ENCODE measurements around the gene C22orf23. TPM values are rescaled to one million over a fixed set of nuclear protein-coding genes. Genes with fewer than 3 reads are reported as not detected.
A peak's percentile ranks its signal among the peaks of the same experiment; 100 is the strongest.
"Not testable (repeated sequence)": the region's sequence is repeated elsewhere in the genome, so short reads cannot be mapped to it uniquely, and the experiment has no call there.

C22orf23 gene
- total and polyA plus RNA-seq, 10 of the 15 experiments (the other 5 are each of a cell fraction or from before 2014, with no cell fraction given): 0.04 to 0.38 (median 0.11) TPM; not detected in 5

GRCh38 chr22:37952629-37953028, 772 bp downstream of the C22orf23 start:
- H3K27me3 ChIP-seq (replicated peaks in 1 of 2; ENCODE audit: control insufficient read depth in 2 of 2, insufficient read depth in 2 of 2, low read length in 1 of 2); H3K36me3 ChIP-seq (ENCODE audit: control insufficient read depth in 2 of 2, insufficient read depth in 2 of 2, low read length in 1 of 2); H3K9me3 ChIP-seq (replicated peaks; ENCODE audit: control insufficient read depth, insufficient read depth, low read length); H3K4me1 ChIP-seq (ENCODE audit: control insufficient read depth, insufficient read depth, low read length); intact Hi-C loops (cut with micrococcal nuclease; ENCODE audit: unreplicated experiment); BruUV-seq (replicated peaks); in situ Hi-C loops (cut with MboI); RAD21 ChIA-PET (ENCODE audit: unreplicated experiment); FAIRE-seq; H4K20me1 ChIP-seq (ENCODE audit: control insufficient read depth, insufficient read depth); DNase-seq (ENCODE audit: low read depth, low spot score); H3K27ac ChIP-seq (ENCODE audit: control insufficient read depth, insufficient read depth): not testable (repeated sequence)
- Histone ChIP-seq H3K4me2 (ENCODE audit: control insufficient read depth, insufficient read depth) (peak overlapping the region; percentile 100), H3K4me3 (peak overlapping the region; percentile 89), H2AFZ (ENCODE audit: control insufficient read depth, low read depth, low read length) (peak overlapping the region; percentile 91), H3K79me2 (ENCODE audit: control insufficient read depth, insufficient read depth, low read length) (peaks cover 15% of the 10 kb centered on the region), H3K9ac (ENCODE audit: control insufficient read depth, insufficient read depth, low read length) (peak overlapping the region; percentile 81; the same call in 1 of the 2 replicates)
- SMC1A ChIA-PET (ENCODE audit: uncharacterized antibody, unreplicated experiment): interaction anchor here (2.7 kb wide), 1 partner anchor 13 kb away, joined by 15 read pairs; no protein-coding TSS in a partner anchor
- WGBS (ENCODE audit: insufficient coverage, insufficient replicate concordance, low lambda C conversion rate, missing lambda C conversion rate): 36% methylated on average over 20 of the region's 20 CpGs
- POLR2A ChIA-PET: interaction anchor here (1.6 kb wide), 1 partner anchor 145 kb away, joined by 6 read pairs; the partner anchor contains the start of gene GCAT
- peak; percentile 25; the same call in 2 of the 3 replicates for ATAC-seq
- CTCF ChIA-PET: interaction anchor here (0.9 to 4.8 kb wide), 2 partner anchors 14 to 21 kb away, joined by 4 to 42 read pairs; no protein-coding TSS in a partner anchor

GRCh38 chr22:37951305-37951704, 2.1 kb downstream of the C22orf23 start:
- Histone ChIP-seq H3K27me3 (replicated peaks in 1 of 2; ENCODE audit: control insufficient read depth in 2 of 2, insufficient read depth in 2 of 2, low read length in 1 of 2) (0 out of 4 replicates have a peak, but pooled peaks cover 0 to 1% of the 10 kb centered on the region in 2 experiments), H3K79me2 (ENCODE audit: control insufficient read depth, insufficient read depth, low read length) (peaks cover 15% of the 10 kb centered on the region), H3K4me2 (ENCODE audit: control insufficient read depth, insufficient read depth) (no peak overlapping the region), H2AFZ (ENCODE audit: control insufficient read depth, low read depth, low read length) (no peak overlapping the region), H3K9me3 (replicated peaks; ENCODE audit: control insufficient read depth, insufficient read depth, low read length) (no peaks in the 10 kb centered on the region), H4K20me1 (ENCODE audit: control insufficient read depth, insufficient read depth) (no peaks in the 10 kb centered on the region), H3K9ac (ENCODE audit: control insufficient read depth, insufficient read depth, low read length) (no peak overlapping the region), H3K4me1 (ENCODE audit: control insufficient read depth, insufficient read depth, low read length) (peaks cover 4% of the 10 kb centered on the region; the same call in 1 of the 2 replicates), H3K4me3 (no peak overlapping the region), H3K27ac (ENCODE audit: control insufficient read depth, insufficient read depth) (no peak overlapping the region), H3K36me3 (ENCODE audit: control insufficient read depth in 2 of 2, insufficient read depth in 2 of 2, low read length in 1 of 2) (no peaks in the 10 kb centered on the region)
- ChIA-PET POLR2A (no interaction called here), RAD21 (ENCODE audit: unreplicated experiment) (interaction anchor here (0.7 kb wide), 3 partner anchors 54 to 616 kb away, joined by 3 read pairs; no protein-coding TSS in a partner anchor), CTCF (interaction anchor here (4.8 kb wide), 1 partner anchor 15 kb away, joined by 42 read pairs; no protein-coding TSS in a partner anchor), SMC1A (ENCODE audit: uncharacterized antibody, unreplicated experiment) (no interaction called here)
- DNase-seq (ENCODE audit: low read depth, low spot score): no peak
- in situ Hi-C loops (cut with MboI): no loop called here
- no peak for FAIRE-seq
- no TSS peak for BruUV-seq (replicated peaks)
- TF ChIP-seq CTCF (IDR thresholded peaks at IDR 0.05 in 2 of 3, conservative IDR thresholded peaks at IDR 0.05 in 1 of 3; ENCODE audit: control insufficient read depth in 2 of 3, extremely low read depth in 1 of 3, insufficient read depth in 1 of 3, low read depth in 3 of 3, low read length in 3 of 3) (0 out of 6 replicates have a peak, but pooled peaks of 1 of the 3 experiments have one; percentile 2), MYB (IDR thresholded peaks at IDR 0.05; ENCODE audit: borderline replicate concordance, low read depth, low read length) (no peak)
- WGBS (ENCODE audit: insufficient coverage, insufficient replicate concordance, low lambda C conversion rate, missing lambda C conversion rate): 55% methylated on average over 8 of the region's 8 CpGs
- intact Hi-C loops (cut with micrococcal nuclease; ENCODE audit: unreplicated experiment): no loop called here
- no peak for ATAC-seq

- intact Hi-C loops (cut with micrococcal nuclease; ENCODE audit: unreplicated experiment); in situ Hi-C loops (cut with MboI); BruUV-seq (replicated peaks); H3K27me3 ChIP-seq (replicated peaks in 1 of 2; ENCODE audit: control insufficient read depth in 2 of 2, insufficient read depth in 2 of 2, low read length in 1 of 2); H3K4me1 ChIP-seq (ENCODE audit: control insufficient read depth, insufficient read depth, low read length); H3K9me3 ChIP-seq (replicated peaks; ENCODE audit: control insufficient read depth, insufficient read depth, low read length); DNase-seq (ENCODE audit: low read depth, low spot score); H4K20me1 ChIP-seq (ENCODE audit: control insufficient read depth, insufficient read depth); H3K4me2 ChIP-seq (ENCODE audit: control insufficient read depth, insufficient read depth); H3K36me3 ChIP-seq (ENCODE audit: control insufficient read depth in 2 of 2, insufficient read depth in 2 of 2, low read length in 1 of 2); H3K79me2 ChIP-seq (ENCODE audit: control insufficient read depth, insufficient read depth, low read length); FAIRE-seq; H2AFZ ChIP-seq (ENCODE audit: control insufficient read depth, low read depth, low read length); RAD21 ChIA-PET (ENCODE audit: unreplicated experiment); H3K27ac ChIP-seq (ENCODE audit: control insufficient read depth, insufficient read depth); H3K4me3 ChIP-seq; ATAC-seq; H3K9ac ChIP-seq (ENCODE audit: control insufficient read depth, insufficient read depth, low read length): not testable (repeated sequence)
- SMC1A ChIA-PET (ENCODE audit: uncharacterized antibody, unreplicated experiment): interaction anchor here (0.5 kb wide), 1 partner anchor 339 kb away, joined by 3 read pairs; no protein-coding TSS in a partner anchor
- CTCF ChIA-PET: interaction anchor here (0.6 to 2.1 kb wide), 4 partner anchors 13 to 166 kb away, joined by 3 to 10 read pairs (median 4); no protein-coding TSS in a partner anchor
- POLR2A ChIA-PET: interaction anchor here (0.9 kb wide), 1 partner anchor 18 kb away, joined by 6 read pairs; no protein-coding TSS in a partner anchor
- WGBS (ENCODE audit: insufficient coverage, insufficient replicate concordance, low lambda C conversion rate, missing lambda C conversion rate): 84% methylated on average over 14 of the region's 14 CpGs
Observed at GRCh38 chr22:37947142-37947795, 6.1 kb downstream of the C22orf23 start.

Measured in GM12878 (cell line).